NOMO-1 treated with DMSO at 0.1 percent for 48 hours (cell line): ENCODE measurements around the gene TLR9.

ENCODE experiments used
- DNase-seq: peaks from one replicate; lab custom pipeline; 2025; ENCODE audit not compliant: unreplicated experiment; lab: John Stamatoyannopoulos, UW

TLR9 gene

GRCh38 chr3:52175416-52176179 is 49.8 kb downstream of the TLR9 start:
- no peak for DNase-seq

- peak; percentile 10 for DNase-seq
Measured at GRCh38 chr3:52174896-52175295, 50.5 kb downstream of the TLR9 start.

- no peak for DNase-seq
Measured at GRCh38 chr3:52173101-52173500, 52.3 kb downstream of the TLR9 start.

- no peak for DNase-seq
Measured at GRCh38 chr3:52172262-52172757, 53.1 kb downstream of the TLR9 start.

- no peak for DNase-seq
Measured at GRCh38 chr3:52171514-52172261, 53.8 kb downstream of the TLR9 start.
